ENCODE results near the gene LENG1. TPM values are rescaled to one million over a fixed set of nuclear protein-coding genes. Genes with fewer than 3 reads are reported as not detected.

Gene LENG1
- total and polyA plus RNA-seq, 9 of the 15 experiments (the other 6 are each of a cell fraction or from before 2014, with no cell fraction given) = 0.30 to 10.5 (median 4.7) TPM

DNA sequence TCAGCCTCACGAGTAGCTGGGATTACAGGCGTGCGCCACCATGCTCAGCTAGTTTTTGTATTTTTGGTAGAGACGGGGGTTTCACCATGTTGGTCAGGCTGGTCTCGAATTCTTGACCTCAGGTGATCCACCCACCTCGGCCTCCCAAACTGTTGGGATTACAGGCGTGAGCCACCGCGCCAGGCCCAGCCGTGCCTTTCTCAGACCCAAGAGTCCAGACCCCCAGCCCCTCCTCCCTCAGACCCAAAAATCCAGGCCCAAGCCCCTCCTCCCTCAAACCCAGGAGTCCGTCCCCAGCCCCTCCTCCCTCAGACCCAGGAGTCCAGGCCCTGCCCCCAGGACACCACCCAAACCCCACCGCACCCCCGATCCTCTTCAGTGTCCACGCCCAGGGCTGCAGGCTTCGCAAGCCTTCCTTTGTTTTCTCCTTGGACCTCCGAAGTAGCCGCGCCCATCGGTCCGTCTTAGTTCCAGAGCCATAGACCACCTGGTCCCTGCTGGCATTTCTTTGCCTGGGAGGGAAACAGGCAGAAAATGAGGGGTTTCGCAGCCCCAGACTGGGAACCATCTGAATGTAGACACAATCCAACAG lies 9.7 kb upstream of the LENG1 start (continued):
- TF ChIP-seq, protein P1, sequence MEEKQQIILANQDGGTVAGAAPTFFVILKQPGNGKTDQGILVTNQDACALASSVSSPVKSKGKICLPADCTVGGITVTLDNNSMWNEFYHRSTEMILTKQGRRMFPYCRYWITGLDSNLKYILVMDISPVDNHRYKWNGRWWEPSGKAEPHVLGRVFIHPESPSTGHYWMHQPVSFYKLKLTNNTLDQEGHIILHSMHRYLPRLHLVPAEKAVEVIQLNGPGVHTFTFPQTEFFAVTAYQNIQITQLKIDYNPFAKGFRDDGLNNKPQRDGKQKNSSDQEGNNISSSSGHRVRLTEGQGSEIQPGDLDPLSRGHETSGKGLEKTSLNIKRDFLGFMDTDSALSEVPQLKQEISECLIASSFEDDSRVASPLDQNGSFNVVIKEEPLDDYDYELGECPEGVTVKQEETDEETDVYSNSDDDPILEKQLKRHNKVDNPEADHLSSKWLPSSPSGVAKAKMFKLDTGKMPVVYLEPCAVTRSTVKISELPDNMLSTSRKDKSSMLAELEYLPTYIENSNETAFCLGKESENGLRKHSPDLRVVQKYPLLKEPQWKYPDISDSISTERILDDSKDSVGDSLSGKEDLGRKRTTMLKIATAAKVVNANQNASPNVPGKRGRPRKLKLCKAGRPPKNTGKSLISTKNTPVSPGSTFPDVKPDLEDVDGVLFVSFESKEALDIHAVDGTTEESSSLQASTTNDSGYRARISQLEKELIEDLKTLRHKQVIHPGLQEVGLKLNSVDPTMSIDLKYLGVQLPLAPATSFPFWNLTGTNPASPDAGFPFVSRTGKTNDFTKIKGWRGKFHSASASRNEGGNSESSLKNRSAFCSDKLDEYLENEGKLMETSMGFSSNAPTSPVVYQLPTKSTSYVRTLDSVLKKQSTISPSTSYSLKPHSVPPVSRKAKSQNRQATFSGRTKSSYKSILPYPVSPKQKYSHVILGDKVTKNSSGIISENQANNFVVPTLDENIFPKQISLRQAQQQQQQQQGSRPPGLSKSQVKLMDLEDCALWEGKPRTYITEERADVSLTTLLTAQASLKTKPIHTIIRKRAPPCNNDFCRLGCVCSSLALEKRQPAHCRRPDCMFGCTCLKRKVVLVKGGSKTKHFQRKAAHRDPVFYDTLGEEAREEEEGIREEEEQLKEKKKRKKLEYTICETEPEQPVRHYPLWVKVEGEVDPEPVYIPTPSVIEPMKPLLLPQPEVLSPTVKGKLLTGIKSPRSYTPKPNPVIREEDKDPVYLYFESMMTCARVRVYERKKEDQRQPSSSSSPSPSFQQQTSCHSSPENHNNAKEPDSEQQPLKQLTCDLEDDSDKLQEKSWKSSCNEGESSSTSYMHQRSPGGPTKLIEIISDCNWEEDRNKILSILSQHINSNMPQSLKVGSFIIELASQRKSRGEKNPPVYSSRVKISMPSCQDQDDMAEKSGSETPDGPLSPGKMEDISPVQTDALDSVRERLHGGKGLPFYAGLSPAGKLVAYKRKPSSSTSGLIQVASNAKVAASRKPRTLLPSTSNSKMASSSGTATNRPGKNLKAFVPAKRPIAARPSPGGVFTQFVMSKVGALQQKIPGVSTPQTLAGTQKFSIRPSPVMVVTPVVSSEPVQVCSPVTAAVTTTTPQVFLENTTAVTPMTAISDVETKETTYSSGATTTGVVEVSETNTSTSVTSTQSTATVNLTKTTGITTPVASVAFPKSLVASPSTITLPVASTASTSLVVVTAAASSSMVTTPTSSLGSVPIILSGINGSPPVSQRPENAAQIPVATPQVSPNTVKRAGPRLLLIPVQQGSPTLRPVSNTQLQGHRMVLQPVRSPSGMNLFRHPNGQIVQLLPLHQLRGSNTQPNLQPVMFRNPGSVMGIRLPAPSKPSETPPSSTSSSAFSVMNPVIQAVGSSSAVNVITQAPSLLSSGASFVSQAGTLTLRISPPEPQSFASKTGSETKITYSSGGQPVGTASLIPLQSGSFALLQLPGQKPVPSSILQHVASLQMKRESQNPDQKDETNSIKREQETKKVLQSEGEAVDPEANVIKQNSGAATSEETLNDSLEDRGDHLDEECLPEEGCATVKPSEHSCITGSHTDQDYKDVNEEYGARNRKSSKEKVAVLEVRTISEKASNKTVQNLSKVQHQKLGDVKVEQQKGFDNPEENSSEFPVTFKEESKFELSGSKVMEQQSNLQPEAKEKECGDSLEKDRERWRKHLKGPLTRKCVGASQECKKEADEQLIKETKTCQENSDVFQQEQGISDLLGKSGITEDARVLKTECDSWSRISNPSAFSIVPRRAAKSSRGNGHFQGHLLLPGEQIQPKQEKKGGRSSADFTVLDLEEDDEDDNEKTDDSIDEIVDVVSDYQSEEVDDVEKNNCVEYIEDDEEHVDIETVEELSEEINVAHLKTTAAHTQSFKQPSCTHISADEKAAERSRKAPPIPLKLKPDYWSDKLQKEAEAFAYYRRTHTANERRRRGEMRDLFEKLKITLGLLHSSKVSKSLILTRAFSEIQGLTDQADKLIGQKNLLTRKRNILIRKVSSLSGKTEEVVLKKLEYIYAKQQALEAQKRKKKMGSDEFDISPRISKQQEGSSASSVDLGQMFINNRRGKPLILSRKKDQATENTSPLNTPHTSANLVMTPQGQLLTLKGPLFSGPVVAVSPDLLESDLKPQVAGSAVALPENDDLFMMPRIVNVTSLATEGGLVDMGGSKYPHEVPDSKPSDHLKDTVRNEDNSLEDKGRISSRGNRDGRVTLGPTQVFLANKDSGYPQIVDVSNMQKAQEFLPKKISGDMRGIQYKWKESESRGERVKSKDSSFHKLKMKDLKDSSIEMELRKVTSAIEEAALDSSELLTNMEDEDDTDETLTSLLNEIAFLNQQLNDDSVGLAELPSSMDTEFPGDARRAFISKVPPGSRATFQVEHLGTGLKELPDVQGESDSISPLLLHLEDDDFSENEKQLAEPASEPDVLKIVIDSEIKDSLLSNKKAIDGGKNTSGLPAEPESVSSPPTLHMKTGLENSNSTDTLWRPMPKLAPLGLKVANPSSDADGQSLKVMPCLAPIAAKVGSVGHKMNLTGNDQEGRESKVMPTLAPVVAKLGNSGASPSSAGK (IDR thresholded peaks at IDR 0.05) = no peak
- no peak for TF ChIP-seq ZFP1 (CRISPR knock-in tag; IDR thresholded peaks at IDR 0.05)
- TF ChIP-seq, protein P2, sequence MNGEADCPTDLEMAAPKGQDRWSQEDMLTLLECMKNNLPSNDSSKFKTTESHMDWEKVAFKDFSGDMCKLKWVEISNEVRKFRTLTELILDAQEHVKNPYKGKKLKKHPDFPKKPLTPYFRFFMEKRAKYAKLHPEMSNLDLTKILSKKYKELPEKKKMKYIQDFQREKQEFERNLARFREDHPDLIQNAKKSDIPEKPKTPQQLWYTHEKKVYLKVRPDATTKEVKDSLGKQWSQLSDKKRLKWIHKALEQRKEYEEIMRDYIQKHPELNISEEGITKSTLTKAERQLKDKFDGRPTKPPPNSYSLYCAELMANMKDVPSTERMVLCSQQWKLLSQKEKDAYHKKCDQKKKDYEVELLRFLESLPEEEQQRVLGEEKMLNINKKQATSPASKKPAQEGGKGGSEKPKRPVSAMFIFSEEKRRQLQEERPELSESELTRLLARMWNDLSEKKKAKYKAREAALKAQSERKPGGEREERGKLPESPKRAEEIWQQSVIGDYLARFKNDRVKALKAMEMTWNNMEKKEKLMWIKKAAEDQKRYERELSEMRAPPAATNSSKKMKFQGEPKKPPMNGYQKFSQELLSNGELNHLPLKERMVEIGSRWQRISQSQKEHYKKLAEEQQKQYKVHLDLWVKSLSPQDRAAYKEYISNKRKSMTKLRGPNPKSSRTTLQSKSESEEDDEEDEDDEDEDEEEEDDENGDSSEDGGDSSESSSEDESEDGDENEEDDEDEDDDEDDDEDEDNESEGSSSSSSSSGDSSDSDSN (IDR thresholded peaks at IDR 0.05; ENCODE audit: borderline replicate concordance in 1 of 2, low read depth in 2 of 2, low read length in 2 of 2) = no peak
- no peak for TF ChIP-seq POLR2A (conservative IDR thresholded peaks at IDR 0.05)
- TF ChIP-seq TSC22D4 (tag; IDR thresholded peaks at IDR 0.05) = no peak
- no peak for TF ChIP-seq ELF4 (CRISPR knock-in tag; IDR thresholded peaks at IDR 0.05)
- TF ChIP-seq, protein P3, sequence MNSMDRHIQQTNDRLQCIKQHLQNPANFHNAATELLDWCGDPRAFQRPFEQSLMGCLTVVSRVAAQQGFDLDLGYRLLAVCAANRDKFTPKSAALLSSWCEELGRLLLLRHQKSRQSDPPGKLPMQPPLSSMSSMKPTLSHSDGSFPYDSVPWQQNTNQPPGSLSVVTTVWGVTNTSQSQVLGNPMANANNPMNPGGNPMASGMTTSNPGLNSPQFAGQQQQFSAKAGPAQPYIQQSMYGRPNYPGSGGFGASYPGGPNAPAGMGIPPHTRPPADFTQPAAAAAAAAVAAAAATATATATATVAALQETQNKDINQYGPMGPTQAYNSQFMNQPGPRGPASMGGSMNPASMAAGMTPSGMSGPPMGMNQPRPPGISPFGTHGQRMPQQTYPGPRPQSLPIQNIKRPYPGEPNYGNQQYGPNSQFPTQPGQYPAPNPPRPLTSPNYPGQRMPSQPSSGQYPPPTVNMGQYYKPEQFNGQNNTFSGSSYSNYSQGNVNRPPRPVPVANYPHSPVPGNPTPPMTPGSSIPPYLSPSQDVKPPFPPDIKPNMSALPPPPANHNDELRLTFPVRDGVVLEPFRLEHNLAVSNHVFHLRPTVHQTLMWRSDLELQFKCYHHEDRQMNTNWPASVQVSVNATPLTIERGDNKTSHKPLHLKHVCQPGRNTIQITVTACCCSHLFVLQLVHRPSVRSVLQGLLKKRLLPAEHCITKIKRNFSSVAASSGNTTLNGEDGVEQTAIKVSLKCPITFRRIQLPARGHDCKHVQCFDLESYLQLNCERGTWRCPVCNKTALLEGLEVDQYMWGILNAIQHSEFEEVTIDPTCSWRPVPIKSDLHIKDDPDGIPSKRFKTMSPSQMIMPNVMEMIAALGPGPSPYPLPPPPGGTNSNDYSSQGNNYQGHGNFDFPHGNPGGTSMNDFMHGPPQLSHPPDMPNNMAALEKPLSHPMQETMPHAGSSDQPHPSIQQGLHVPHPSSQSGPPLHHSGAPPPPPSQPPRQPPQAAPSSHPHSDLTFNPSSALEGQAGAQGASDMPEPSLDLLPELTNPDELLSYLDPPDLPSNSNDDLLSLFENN (IDR thresholded peaks at IDR 0.05; ENCODE audit: low read depth in 2 of 2, low read length in 2 of 2) = no peak
- TF ChIP-seq GABPB2 (CRISPR knock-in tag; conservative IDR thresholded peaks at IDR 0.05) = no peak

Data from K562 (cell line).